SIG-M5 (cell line): ENCODE results near the gene PROSER3.

Source experiments
- DNase-seq: peaks from one replicate; lab custom pipeline; 2025; lab: John Stamatoyannopoulos, UW

The PROSER3 gene

DNA sequence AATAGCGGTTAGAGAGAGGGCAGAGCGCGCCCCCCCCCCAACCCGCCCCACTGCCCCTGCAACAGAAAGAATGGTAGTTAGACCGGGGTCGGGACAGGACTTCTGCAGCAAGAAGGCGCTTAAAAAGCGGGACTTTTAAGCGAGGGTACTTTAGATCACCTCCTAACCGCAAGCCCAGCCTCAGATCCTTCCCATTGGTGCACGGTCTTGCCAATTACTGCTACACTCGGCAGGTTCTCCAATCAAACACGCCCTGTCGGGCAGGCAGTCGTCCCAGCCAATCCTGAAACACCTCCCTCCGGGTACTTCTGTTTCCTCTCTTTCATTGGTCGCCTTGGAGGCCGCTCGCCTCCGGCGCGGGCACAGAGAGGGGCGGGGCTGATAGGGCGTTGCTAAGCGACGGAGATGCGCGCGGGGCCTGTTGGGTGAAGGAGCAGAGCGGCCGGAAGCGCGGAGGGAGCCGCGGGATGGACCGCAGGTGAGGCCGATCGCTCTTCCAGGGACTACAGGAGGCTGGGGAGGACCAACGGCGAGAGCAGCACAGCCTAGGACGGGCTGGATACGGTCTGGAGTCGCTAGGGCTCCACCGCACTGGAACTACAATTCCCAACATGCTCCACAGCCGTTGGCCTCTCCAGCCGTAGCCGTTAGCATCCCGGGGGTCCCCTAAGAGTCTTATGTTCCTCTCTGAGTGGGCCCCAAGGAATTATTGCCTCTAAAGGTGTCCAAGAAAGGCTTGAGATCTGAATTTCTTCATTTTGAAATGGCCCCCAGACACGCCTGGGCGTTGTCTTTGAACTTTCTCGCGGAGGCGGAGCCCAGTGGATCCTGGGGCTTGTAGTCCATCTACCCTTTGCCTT lies at the start of gene PROSER3:
TSS of gene PROSER3 (plus strand) at position 428 of the 860 bp plus-strand sequence. CDS start at position 468, 40 bp downstream.
- peak; percentile 97 for DNase-seq

- DNase-seq, result no peak
Observed at GRCh38 chr19:35708391-35708790, 49.6 kb upstream of the PROSER3 start.

DNA sequence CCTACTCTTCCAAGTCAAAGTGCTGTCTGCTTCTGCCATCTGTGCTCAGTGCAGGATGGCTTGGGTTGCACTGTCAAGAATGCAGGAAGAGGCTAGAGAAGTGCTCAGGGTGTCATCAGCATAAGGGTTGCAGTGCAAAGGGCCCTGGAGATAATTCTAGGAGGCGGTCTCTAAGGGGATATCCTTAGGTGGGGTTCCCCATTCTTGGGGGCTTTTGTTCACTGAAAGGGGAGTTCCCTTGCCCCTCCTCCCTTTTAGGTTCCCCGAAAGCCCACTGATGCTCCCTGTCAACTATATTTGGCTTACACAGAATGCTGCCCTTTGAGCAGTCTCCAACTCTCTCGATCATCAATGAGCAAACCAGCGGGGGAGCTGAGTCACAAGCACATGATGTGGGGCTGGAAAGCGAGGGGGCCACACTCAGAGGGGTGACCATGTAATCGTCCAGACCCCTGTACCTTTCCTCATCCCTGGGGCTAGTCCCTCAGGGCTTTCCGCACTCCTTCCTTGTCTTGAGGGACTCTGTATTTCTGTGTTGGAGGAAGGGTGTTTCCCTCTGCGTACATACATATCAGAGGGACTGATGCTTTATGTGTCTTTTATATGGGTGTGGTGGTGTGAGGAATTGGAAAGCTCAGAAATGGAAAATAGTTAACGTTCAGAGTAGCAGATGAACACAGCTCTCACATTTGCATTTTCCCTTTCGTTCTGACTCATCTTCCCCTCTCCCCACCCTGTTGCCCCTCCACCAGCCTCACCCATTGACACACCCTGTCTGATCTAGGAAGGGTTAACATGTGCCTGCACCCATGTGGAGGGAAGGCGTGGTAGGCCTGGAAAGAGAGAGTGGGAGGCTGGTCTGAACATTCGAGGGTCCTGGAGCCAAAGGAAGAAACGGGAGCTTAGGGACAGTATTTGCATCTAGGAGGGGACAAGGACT lies 46.9 kb upstream of the PROSER3 start:
- DNase-seq, result no peak

DNA sequence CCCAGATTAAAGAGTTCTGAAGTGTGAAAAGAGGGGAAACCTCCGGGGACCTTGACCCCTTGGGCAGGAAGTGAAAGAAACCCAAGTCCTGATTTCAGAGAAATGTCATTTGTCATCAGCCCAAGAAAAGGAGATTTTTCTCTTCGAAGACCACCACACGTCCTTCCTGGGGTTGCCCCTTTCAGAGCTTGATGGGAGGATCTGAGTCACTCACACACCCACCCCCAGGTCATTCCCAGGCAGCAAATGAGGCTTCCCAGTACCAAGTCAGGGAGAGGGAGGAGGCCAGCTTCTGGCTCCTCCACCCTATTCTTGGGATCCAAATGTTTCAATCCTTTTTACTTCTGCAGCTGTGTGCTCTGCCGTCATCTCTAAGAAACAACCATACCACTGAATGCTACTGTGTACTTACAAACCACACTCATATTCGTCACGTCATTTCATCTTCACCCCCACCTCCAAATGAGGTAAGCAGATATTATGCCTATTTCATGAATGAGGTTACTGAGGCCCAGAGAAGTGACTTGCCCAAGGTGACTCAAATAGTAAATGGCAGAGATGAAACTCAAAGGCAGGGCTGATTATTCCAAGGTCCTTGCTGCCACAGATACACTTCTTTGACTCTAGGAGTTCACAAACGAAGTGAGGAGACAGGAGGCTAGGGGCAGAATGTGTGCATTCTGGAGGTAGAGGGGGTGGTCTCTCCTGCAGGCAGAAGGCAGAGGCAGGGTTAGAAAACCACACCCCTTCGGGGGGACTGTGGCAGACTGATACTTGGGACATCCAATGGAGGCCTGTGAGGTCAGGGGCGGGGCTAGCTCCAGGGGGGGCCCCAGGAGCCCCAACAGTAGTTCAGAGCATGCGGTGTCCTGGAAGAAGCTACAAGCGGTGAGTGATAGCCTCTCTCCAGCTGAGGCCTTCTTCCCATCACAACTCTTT lies 45.1 kb upstream of the PROSER3 start:
- DNase-seq, result no peak

DNA sequence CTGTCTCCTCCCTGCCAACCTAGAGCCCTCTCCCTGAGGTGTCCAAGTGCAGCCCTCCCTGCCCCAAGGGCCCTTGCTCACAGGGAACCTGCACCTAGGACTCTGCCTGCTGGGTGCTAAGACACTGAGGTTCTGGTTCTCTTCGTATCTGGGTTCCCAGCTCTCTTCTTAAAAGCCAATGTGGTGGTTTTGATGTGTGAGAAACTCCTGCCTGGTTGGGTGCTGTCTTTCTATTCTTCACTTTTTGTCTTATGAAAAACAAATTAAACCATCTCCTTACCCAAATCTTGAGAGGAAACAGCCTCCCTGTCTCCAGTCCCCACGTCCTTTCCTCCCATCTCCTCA lies 44.5 kb upstream of the PROSER3 start:
- no peak for DNase-seq

DNA sequence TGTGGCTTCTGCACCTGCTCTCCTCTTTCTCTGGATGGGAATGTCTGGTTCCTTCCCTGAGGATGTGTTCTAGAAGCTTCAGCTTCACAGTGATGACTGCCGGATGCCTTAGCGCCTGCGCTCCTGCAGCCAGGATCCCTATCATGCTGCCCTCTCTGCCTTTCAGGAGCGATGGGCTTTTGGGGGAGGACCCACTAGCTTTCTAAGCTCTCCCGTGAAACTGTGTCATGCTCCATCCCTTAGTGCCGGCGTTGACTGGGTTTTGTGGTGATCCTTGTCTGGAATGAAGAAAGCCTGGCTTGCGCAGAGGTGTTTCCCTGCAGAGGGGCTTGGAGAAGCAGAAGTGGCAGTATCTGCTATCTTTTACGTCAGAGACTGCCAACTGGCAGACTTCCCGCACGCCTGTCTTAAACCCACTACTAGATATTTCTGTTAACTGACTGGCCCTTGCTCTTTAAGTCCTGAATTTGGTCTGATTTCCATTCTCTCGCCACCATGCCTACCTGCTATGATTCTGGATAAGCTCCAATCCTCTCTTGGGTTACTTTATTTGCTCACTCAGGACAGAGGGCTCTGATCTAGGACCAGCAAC lies 44.0 kb upstream of the PROSER3 start:
- no peak for DNase-seq

GRCh38 chr19:35714601-35715354 lies 43.2 kb upstream of the PROSER3 start:
- no peak for DNase-seq

DNA sequence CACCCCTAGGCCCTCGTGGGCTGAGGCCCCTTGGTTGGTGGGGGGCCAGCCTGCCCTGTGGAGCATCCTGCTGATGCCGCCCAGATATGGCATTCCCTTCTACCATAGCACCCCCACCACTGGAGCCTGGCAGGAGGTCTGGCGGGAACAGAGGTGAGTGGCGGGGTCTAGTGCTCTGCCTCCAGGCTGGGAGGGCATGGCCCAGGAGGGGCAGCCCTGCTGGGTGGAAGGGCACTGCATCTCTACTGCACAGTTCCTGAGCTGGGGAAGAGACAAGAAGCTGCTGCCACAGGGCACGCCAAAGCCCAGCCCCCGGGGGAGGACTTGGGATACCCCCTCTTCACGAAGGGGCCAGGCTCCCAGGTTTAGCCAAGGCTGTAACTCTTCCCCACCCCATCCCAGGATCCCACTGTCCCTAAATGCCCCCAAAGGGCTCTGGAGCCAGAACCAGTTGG lies 42.6 kb upstream of the PROSER3 start:
- DNase-seq, result no peak

DNA sequence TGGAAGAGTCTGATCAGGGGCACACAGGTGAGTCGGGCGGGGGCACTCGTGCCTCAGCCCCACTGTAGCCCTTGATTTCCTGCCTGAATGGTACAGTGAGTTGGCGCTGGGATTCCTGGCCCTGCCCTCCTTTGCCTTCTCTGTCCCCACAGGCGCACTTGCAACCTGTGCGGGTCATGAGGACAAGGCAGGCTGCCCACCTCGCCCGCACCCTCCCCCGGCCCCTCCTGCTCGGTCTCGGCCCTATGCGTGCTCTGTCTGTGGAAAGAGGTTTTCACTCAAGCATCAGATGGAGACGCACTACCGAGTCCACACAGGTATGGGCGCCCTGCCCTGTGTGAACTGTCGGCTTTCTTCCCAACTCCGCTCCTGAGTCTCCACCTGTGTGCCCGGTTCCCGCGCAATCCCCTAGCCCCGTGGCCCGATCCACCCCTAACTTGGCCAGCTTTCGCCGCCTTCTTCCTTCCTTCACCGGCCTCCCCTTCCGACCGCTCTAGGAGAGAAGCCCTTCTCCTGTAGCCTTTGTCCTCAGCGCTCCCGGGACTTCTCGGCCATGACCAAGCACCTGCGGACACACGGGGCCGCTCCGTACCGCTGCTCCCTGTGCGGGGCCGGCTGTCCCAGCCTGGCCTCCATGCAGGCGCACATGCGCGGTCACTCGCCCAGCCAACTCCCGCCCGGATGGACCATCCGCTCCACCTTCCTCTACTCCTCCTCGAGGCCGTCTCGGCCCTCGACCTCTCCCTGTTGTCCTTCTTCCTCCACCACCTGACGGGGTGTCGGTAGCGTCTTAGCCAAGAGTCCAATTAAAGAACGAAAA lies 41.8 kb upstream of the PROSER3 start:
- DNase-seq, result no peak

- peak; percentile 75 for DNase-seq
Observed at GRCh38 chr19:35716801-35717664, 40.9 kb upstream of the PROSER3 start.

- DNase-seq, result no peak
Observed at GRCh38 chr19:35717665-35718344, 40.2 kb upstream of the PROSER3 start, which contains the start of gene KMT2B. TSS of gene KMT2B (plus strand) at chr19:35718003. CDS start at chr19:35718019, 16 bp downstream.

GRCh38 chr19:35718345-35719041 lies 39.5 kb upstream of the PROSER3 start:
- DNase-seq, result no peak

- no peak for DNase-seq
Observed at GRCh38 chr19:35719402-35720162, 38.4 kb upstream of the PROSER3 start.

- no peak for DNase-seq
Observed at GRCh38 chr19:35720163-35720524, 37.8 kb upstream of the PROSER3 start.

DNA sequence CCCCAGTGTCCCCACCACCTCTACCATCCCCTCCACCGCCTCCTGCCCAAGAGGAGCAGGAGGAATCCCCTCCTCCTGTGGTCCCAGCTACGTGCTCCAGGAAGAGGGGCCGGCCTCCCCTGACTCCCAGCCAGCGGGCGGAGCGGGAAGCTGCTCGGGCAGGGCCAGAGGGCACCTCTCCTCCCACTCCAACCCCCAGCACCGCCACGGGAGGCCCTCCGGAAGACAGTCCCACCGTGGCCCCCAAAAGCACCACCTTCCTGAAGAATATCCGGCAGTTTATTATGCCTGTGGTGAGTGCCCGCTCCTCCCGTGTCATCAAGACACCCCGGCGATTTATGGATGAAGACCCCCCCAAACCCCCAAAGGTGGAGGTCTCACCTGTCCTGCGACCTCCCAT lies 37.3 kb upstream of the PROSER3 start:
- no peak for DNase-seq

DNA sequence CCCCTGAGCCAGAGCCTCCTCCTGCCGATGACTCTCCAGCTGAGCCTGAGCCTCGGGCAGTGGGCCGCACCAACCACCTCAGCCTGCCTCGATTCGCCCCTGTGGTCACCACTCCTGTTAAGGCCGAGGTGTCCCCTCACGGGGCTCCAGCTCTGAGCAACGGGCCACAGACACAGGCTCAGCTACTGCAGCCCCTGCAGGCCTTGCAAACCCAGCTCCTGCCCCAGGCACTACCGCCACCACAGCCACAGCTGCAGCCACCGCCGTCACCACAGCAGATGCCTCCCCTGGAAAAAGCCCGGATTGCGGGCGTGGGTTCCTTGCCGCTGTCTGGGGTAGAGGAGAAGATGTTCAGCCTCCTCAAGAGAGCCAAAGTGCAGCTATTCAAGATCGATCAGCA lies 36.6 kb upstream of the PROSER3 start:
- DNase-seq, result no peak

DNA sequence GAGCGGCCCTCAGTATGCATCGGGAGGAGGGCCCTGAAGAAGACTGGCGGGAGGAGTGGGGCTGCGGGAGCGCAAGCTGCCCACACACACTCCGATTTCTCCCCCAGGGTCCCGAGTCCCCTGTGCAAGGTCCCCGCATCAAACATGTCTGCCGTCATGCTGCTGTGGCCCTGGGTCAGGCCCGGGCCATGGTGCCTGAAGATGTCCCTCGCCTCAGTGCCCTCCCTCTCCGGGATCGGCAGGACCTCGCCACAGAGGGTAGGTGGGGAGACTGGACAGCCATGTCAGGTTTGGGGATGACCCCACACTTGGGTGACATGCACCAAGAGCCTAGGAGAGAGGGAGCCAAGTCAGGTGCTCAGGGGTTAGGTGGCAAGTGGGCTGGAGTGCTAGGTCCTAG lies 35.5 kb upstream of the PROSER3 start:
- DNase-seq, result no peak
